HuH-7 (cell line): ENCODE data around the gene CNKSR1.

Experiments
- DNase-seq: peaks from one replicate; pipeline ENCODE4 v3.0.0; 2011; ENCODE audit warnings: low spot score

Gene CNKSR1

GRCh38 chr1:26160527-26161414 lies 16.5 kb upstream of the CNKSR1 start:
- DNase-seq = no peak

DNA sequence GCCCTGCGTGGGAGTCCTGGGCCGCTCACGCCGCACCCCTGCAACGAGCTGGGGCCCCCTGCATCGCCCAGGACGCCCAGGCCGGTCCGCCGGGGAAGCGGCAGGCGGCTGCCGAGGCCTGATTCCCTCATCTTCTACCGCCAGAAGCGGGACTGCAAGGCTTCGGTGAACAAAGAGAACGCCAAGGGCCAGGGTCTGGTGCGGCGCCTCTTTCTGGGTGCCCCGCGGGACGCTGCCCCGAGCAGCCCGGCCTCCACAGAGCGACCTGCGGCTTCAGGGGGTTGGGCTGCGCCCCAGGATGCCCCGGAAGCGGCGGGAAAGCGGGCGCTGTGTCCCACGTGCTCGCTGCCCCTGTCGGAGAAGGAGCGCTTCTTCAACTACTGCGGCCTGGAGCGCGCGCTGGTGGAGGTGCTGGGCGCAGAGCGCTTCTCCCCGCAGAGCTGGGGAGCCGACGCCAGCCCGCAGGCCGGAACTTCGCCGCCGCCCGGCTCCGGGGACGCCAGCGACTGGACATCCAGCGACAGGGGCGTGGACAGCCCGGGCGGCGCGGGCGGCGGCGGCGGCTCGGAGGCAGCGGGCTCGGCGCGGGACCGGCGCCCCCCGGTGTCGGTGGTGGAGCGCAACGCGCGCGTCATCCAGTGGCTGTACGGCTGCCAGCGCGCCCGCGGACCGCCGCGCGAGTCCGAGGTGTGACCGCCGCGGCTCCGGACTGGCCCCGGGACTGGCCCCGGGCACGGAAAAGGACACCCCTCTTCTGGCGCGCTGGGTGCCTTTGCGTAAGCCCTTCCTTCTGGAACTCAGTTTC lies 15.7 kb upstream of the CNKSR1 start:
- peak; percentile 64 for DNase-seq

DNA sequence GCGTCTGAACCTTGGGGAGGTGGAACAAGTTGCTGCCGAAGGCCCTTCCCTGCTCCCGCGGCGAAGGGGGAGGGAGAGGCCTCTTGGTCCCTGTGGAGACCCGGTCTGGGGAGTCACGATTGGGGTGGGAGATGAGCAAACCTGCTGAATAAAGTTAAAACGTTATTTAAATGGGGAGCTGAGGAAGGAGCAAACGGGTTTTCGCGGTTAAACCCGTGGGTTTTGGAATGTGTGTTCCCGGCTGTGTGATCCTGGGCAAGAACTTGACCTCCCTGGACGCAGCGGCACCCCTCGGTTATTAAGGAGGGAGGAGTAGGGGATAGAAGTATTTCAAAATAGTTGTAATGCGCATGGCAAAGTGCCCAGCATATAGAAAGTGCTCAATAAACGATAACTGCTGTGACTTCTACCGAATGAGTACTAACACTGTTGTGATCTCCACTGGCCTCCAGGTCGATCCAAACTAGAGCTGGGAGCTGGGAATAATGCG lies 15.0 kb upstream of the CNKSR1 start:
- peak; percentile 56 for DNase-seq

DNA sequence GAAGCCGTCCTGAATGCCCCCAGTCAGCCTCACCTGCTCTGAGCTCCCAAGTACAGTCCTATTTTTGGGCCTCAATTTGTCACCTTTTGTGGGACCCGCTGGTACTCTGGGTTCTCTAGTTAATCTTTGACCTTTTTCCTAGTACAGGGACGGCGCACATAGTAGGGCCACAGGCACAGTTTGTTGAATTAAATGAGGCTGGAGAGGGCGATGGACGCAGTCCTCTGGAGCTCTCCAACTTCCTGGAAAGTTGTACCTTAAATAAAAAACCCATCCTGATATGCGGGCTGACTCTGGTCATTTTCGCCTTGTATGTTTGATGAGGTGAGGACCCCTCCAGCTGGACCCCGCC lies 13.6 kb upstream of the CNKSR1 start:
- DNase-seq = no peak

- DNase-seq = peak; percentile 75
Observed at GRCh38 chr1:26164036-26164860, 13.0 kb upstream of the CNKSR1 start.

- no peak for DNase-seq
Observed at GRCh38 chr1:26164861-26165842, 12.1 kb upstream of the CNKSR1 start.

DNA sequence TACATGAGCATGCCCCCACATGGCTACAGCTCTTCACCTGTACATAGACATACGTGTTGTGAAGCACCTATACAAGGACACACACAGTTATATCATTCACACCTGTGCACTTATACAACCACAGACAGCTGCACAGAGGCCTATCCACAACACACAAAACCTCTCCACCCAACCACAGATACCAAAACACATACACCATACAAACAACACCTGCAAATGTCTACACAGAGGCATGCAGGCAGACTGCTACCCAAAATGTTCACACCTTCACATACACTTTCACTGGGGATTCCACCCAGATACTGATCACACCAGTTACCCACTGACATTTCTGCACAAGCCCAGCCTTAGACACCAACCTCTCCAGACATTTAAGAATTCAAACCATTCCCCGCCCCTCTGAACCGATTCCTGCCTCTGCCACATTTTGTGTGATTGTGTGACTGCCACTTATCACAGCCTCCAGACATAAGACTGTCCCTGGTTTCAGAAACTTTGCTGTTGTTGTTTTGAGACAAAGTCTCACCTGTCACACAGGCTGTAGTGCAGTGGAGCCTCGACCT lies 10.5 kb upstream of the CNKSR1 start:
- DNase-seq = no peak

DNA sequence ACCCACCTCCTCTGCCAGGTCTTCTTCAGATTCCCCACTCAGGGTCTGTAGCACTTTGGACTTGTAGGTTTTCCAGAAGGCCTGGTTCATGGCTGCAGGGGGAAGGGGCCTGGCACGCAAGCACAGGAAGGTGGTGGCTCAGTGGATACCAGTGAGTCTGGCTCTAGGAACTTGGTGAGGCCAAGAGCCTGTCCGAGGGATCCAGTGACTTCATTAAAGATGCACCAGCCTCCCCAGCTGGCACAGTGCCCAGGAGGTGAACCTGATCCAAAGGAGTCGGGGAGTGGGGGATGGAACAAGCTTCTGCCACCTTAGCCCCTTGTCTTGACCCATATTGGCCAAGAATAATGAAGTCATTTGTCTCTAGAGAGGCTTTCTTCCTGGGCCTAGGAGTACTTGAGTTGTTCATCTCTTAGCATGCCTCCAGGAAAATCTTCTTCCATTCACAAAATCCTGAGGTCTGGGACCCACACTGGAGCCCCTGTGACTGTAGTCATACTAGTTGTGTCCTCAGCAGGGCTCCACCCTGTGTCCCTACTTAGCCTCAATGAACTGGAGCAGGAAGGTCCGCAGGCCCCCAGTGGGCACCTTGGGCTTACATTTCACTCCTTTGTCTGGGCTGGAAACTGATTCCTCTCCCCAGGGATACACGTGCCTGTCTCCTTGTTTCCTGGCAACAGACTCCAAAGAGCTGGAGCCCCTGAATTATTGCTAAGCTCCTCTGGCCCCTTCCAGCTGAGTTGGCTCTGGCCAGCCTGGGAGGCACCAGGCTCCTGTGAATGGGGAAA lies 8.7 kb upstream of the CNKSR1 start, which contains the start of gene C1orf232:
TSS of gene C1orf232 (minus strand) at position 554 of the 788 bp plus-strand sequence. CDS start at position 90, 464 bp downstream.
- DNase-seq = no peak

DNA sequence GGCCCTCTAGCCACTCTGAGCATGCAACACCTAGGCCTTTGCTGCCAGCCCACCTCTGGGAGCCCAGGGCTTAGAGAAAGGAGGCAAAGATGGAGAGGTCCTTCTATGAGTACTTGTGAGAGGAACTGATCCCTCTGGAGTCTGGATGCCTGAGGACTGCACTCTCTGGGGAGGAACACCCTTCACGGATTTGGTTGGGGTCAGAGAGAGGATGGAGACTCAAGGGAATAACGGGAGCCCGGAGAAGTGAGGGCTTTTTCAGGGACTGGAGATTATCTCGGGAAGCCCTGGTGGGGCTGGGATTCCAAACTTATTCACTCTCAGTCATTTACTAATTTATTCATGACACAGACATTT lies 8.1 kb upstream of the CNKSR1 start:
- DNase-seq = no peak

GRCh38 chr1:26169669-26170471 lies 7.4 kb upstream of the CNKSR1 start, which contains the start of gene ZNF593:
ZNF593 (plus strand) TSS chr1:26169908; CDS start chr1:26169984, 76 bp downstream.
- peak; percentile 97 for DNase-seq

- DNase-seq = no peak
Observed at GRCh38 chr1:26170472-26170821, 6.8 kb upstream of the CNKSR1 start.

DNA sequence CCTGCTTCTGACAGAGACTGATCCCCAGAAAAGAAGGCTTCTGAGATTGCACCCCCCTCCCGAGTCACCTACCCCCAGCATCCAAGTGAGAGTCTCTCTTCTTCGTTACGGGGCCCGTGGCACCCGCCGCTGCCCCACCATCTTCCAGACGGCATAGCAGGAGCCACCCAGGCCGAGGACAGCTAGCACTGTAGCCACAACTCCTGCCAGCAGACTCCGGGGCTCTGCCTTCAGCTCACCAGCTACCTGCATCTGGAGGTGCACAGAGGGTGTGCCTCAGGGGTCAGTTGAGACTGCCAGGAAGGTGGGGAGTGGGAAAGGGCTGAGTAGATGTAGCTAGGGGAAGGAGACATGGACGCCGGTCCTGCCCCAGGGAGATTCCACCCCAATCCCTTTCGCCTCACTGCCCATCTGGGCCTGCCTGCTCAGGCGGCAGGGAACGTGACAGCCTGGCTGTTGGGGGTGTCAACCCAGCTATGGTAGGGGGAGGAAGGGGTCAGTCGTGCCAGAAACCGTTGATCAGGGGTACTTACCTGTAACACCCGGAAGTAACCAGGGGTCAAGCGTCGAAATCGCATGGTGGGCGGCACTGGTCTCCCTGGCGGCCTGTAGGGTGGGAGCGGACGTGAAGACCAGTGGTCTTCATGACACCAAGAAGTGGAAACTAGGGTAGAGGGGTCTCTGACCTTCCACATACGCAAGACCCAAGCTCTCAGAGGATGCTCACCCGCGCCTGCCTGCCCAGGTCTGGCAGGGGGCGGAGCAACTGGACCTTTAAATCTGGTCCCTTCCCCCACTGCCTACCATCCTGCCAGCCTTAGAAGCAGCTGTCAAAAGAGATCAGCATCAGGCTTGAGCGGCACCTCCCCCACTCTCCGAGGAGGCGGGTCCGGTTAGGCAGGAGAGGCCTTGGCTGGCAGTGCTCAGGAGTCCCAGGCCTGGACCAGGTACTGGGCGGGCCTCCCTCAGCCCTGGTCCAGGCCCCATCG lies 5.9 kb upstream of the CNKSR1 start, which contains the start of gene ZNF593OS:
TSS of gene ZNF593OS (minus strand) at position 749 of the 989 bp plus-strand sequence. CDS start at position 578, 171 bp downstream.
- DNase-seq = no peak

- DNase-seq = no peak
Observed at GRCh38 chr1:26175346-26175745, 1.9 kb upstream of the CNKSR1 start.

DNA sequence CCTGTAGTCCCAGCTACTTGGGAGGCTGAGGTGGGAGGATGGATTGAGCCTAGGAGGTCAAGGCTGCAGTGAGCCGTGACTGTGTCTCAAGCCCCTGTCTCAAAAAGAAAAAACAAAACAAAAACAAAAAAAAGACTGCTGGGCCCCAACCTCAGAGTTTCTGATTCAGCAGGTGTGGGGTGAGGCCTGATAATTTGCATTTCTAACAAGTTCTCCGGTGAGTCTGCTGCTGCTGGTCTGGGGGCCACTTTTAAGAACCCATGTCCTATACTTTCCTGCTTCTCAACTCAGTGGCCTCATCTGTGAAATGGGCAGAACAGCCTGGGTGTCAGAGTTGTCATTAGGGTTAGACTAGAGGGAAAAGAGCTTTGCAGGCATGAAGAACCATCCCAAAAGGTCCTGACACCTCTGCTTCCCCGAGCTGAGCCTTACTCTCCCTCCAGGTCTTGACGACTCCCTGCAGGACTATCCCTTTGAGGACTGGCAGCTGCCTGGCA lies 2.8 kb downstream of the CNKSR1 start:
- no peak for DNase-seq

DNA sequence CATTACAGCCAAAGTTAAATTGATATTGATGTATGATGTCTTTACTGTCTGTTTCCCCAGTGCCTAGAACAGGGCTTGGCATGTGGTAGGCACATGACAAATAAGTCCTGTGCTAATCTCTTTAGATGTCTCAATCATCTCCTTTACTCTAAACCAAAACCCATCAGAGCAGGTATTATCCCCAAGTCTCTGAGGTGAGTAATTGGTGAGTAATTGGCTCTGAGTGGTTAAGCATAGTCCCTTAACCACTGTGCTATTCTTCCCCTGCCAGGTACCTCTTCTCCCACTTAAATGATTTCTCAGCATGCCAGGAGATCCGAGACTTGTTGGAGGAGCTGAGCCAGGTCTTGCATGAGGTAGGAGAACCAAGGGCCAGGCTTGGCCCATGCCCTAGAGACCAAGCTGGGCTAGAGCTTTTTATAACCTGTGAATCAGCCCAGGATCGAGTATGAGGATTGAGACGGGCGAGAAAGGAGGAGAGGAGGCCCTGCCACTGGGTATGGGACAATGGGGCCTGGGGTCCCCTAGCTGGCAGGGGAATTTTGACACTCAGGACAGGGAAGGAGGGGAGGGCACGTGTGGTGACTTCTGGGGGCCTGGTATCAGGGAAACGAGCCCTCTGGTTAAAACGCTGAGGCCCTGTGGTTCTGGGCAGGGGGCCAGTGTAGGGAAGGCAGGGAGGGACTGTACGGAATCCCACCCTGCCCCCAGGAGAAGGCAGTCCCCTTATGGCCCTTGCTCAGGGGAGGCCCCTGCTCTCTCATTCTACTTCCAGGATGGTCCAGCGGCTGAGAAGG lies 4.5 kb downstream of the CNKSR1 start:
- no peak for DNase-seq

DNA sequence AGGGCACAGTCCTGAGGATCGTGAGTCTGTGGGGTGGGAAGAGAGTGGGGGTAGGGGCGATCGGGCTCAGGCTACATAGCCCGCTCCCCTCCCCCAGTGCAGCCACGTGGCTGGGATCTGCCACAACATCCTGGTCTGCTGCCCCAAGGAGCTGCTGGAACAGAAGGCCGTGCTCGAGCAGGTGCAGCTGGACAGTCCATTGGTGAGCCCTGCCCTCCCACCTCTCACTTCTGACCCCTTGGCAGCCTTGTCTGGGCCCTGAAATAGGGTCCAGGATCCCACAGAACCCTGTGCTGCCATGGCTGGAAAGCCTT lies 5.0 kb downstream of the CNKSR1 start:
- DNase-seq = no peak

DNA sequence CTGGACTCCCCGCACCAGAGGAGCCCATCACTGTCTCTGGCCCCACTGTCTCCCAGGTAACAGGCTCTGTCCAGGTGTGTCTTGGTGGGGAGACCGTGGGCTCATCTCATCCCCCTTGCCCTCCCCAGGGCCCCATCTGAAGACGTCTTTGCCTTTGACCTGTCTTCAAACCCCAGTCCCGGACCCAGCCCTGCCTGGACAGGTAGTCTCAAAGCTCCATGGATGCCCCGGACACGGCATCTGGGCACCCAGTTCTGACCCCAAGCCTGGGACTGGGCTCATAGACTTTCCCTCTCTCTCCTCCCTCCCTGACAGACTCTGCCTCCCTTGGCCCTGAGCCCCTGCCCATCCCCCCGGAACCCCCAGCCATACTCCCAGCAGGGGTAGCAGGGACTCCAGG lies 6.8 kb downstream of the CNKSR1 start:
- no peak for DNase-seq
